Gastrocnemius medialis (tissue), 4 donors: ENCODE measurements around the gene GDF10.

Experiments
- CTCF ChIP-seq, 5 experiments: fragments of 450-650 bp in 3 of 5; fragments of 200-600 bp in 2 of 5; sonication (generic) in 2 of 5; IDR thresholded peaks in 4 of 5; conservative IDR thresholded peaks in 1 of 5; 1 replicate in 4 of 5; 2 replicates in 1 of 5; pipeline ENCODE4 v1.5.1; 2016 to 2019; ENCODE audit warnings: antibody characterized with exemption in 5 of 5, mild to moderate bottlenecking in 3 of 5, moderate library complexity in 3 of 5
- POLR2A ChIP-seq, 2 donors: fragments of 450-650 bp; IDR thresholded peaks; one replicate each; pipeline ENCODE4 v1.6.1; 2017; ENCODE audit warnings: antibody characterized with exemption in 2 of 2, mild to moderate bottlenecking in 2 of 2, moderate library complexity in 2 of 2

GRCh38 chr10:47287365-47287802 is 12.6 kb upstream of the GDF10 start:
- no peak for TF ChIP-seq POLR2A (IDR thresholded peaks at IDR 0.05)
- no peak for TF ChIP-seq CTCF (IDR thresholded peaks at IDR 0.05 in 4 of 5, conservative IDR thresholded peaks at IDR 0.05 in 1 of 5)
